Mesenchymal stem cell (in vitro differentiated cells and primary cell): ENCODE data around the gene HHEX.

Experiments used
- DNase-seq: peaks from one replicate; pipeline ENCODE4 v3.0.0-alpha.2; 2013
- H2AFZ ChIP-seq: one replicate; pipeline ENCODE4 v1.6.1; 2013; ENCODE audit warnings: low read depth, mild to moderate bottlenecking, control low read depth, inconsistent platforms, low read length, moderate library complexity
- H2AK5ac ChIP-seq: 2 replicates; pipeline ENCODE4 v1.6.1; 2013; ENCODE audit warnings: low read length, moderate library complexity, mild to moderate bottlenecking, inconsistent platforms; ENCODE audit not compliant: severe bottlenecking
- H2BK120ac ChIP-seq: one replicate; pipeline ENCODE4 v1.6.1; 2013; ENCODE audit warnings: low read depth, mild to moderate bottlenecking, inconsistent platforms, low read length, moderate library complexity
- H2BK12ac ChIP-seq, 2 experiments: one replicate each; pipeline ENCODE4 v1.6.1; 2013; ENCODE audit warnings: inconsistent platforms in 2 of 2, low read length in 2 of 2, mild to moderate bottlenecking in 2 of 2, moderate library complexity in 2 of 2, control low read depth in 1 of 2
- H2BK15ac ChIP-seq: one replicate; pipeline ENCODE4 v1.6.1; 2013; ENCODE audit warnings: mild to moderate bottlenecking, low read depth, inconsistent platforms; ENCODE audit not compliant: poor library complexity, severe bottlenecking
- H2BK5ac ChIP-seq: 2 replicates; pipeline ENCODE4 v1.6.1; 2013; ENCODE audit warnings: low read depth, mild to moderate bottlenecking, low read length, control low read depth, inconsistent platforms; ENCODE audit not compliant: poor library complexity, severe bottlenecking
- H3K14ac ChIP-seq, 2 experiments: one replicate each; pipeline ENCODE4 v1.6.1; 2013; ENCODE audit warnings: inconsistent platforms in 2 of 2, low read length in 2 of 2, control low read depth in 1 of 2, mild to moderate bottlenecking in 1 of 2, moderate library complexity in 1 of 2
- H3K18ac ChIP-seq, 2 experiments: one replicate each; pipeline ENCODE4 v1.6.1; 2013; ENCODE audit warnings: inconsistent platforms in 2 of 2, low read length in 2 of 2, control low read depth in 1 of 2, low read depth in 1 of 2, mild to moderate bottlenecking in 1 of 2
- H3K23ac ChIP-seq, 2 experiments: one replicate each; pipeline ENCODE4 v1.6.1; 2013; ENCODE audit warnings: inconsistent platforms in 2 of 2, low read length in 2 of 2, mild to moderate bottlenecking in 2 of 2, moderate library complexity in 2 of 2, control low read depth in 1 of 2
- H3K27ac ChIP-seq: 2 replicates; pipeline ENCODE4 v1.5.1; 2013; ENCODE audit warnings: mild to moderate bottlenecking, moderate library complexity, low read length, control low read depth, inconsistent platforms; ENCODE audit not compliant: poor library complexity, severe bottlenecking
- H3K27me3 ChIP-seq, 2 experiments: 2 replicates each; pipeline versions ENCODE4 v1.6.1 to v1.7.0; 2013; ENCODE audit warnings: low read length in 2 of 2, mild to moderate bottlenecking in 2 of 2, moderate library complexity in 2 of 2, control low read depth in 1 of 2, inconsistent platforms in 1 of 2; ENCODE audit not compliant: control insufficient read depth in 1 of 2, insufficient read depth in 1 of 2
- H3K36me3 ChIP-seq, 2 experiments: 2 replicates each; pipeline versions ENCODE4 v1.6.1 to v1.7.0; 2013; ENCODE audit warnings: low read length in 2 of 2, control low read depth in 1 of 2, inconsistent platforms in 1 of 2, low read depth in 1 of 2, mild to moderate bottlenecking in 1 of 2; ENCODE audit not compliant: insufficient read depth in 2 of 2, control insufficient read depth in 1 of 2
- H3K4ac ChIP-seq, 2 experiments: one replicate each; pipeline ENCODE4 v1.6.1; 2013; ENCODE audit warnings: inconsistent platforms in 2 of 2, low read length in 2 of 2, mild to moderate bottlenecking in 2 of 2, moderate library complexity in 2 of 2, control low read depth in 1 of 2, low read depth in 1 of 2
- H3K4me1 ChIP-seq: 2 replicates; pipeline ENCODE4 v1.6.1; 2013; ENCODE audit warnings: low read depth, low read length, control low read depth; ENCODE audit not compliant: control insufficient read depth, insufficient read depth
- H3K4me2 ChIP-seq: 2 replicates; pipeline ENCODE4 v1.6.1; 2013; ENCODE audit warnings: low read length, mild to moderate bottlenecking, inconsistent platforms; ENCODE audit not compliant: poor library complexity, severe bottlenecking
- H3K4me3 ChIP-seq, 2 experiments: 2 replicates each; pipeline versions ENCODE4 v1.5.1 to v1.7.0; 2013; ENCODE audit warnings: low read length in 2 of 2, mild to moderate bottlenecking in 2 of 2, control low read depth in 1 of 2, low read depth in 1 of 2; ENCODE audit not compliant: insufficient read depth in 1 of 2
- H3K79me1 ChIP-seq: replicated peaks from 2 replicates; pipeline ENCODE4 v1.6.1; 2013; ENCODE audit warnings: mild to moderate bottlenecking, control low read depth, low read length, inconsistent platforms; ENCODE audit not compliant: poor library complexity, severe bottlenecking
- H3K9ac ChIP-seq: 2 replicates; pipeline ENCODE4 v1.7.0; 2013; ENCODE audit warnings: mild to moderate bottlenecking, low read length, moderate library complexity
- H3K9me3 ChIP-seq: 2 replicates; pipeline ENCODE4 v1.7.0; 2013; ENCODE audit warnings: mild to moderate bottlenecking, low read length; ENCODE audit not compliant: control insufficient read depth
- H4K8ac ChIP-seq: one replicate; pipeline ENCODE4 v1.6.1; 2013; ENCODE audit warnings: inconsistent platforms, mild to moderate bottlenecking, low read length, moderate library complexity
- H4K91ac ChIP-seq: one replicate; pipeline ENCODE4 v1.6.1; 2013; ENCODE audit warnings: mild to moderate bottlenecking, low read length, inconsistent platforms
- WGBS: methylation state at CpG from one replicate; pipeline ENCODE4 v1.1.7; 2013; ENCODE audit warnings: mixed read lengths; 5-methylcytosine and 5-hydroxymethylcytosine counted together

The HHEX gene

DNA sequence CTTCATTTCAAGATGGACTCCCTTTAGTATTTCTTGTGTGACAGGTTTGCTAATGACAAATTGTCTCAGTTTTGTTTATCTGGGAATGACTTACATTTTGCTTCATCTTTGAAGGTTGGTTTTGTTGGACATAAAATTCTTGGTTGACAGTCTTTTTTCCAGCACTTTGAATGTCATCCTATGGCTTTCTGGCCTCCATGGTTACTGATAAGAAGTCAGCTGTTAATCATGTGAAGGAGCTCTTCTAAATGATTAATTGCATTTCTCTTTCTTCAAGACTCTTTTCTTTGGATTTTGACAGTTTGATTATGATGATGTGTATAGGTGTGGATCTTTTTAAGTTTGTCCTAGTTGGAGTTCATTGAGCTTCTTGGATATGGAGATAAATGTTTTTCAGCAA, 26.9 kb upstream of the HHEX start:
- no peak for DNase-seq
- Histone ChIP-seq H4K91ac (no peak overlapping the region), H2AFZ (no peak overlapping the region), H3K27me3 (no peaks in the 10 kb centered on the region), H3K14ac (no peak overlapping the region), H2BK12ac (no peak overlapping the region), H3K36me3 (no peaks in the 10 kb centered on the region), H2AK5ac (no peak overlapping the region), H3K9ac (no peak overlapping the region), H3K4me3 (no peak overlapping the region), H3K4me1 (no peaks in the 10 kb centered on the region), H3K23ac (no peak overlapping the region), H3K27ac (no peak overlapping the region), H3K4me2 (no peak overlapping the region), H3K79me1 (no peaks in the 10 kb centered on the region), H3K9me3 (peaks cover 12% of the 10 kb centered on the region), H3K18ac (no peak overlapping the region), H3K4ac (no peak overlapping the region), H2BK5ac (no peak overlapping the region), H4K8ac (no peak overlapping the region), H2BK15ac (no peak overlapping the region), H2BK120ac (no peak overlapping the region)

DNA sequence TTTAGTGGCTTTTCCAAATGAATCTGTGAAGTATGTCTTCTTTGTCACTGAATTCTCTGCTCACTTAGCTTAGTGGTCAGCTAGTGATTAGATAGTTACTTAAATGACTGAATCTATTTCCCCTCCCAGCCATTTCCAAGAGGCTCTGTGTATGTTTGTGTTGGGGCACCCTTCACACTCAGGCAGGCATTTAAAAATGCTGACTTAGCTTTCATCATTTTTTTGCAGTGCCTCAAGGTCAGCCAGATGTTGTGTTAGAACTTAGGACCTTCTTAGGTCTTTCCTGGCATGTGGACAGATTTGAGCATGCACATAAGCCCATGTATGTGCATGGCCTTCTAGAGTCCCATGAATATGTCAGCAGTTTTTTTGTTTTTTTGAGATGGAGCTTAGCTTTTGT, 25.4 kb upstream of the HHEX start:
- Histone ChIP-seq H3K18ac (no peak overlapping the region), H3K27me3 (no peaks in the 10 kb centered on the region), H3K4me3 (no peak overlapping the region), H3K79me1 (no peaks in the 10 kb centered on the region), H3K4me1 (no peaks in the 10 kb centered on the region), H2AFZ (no peak overlapping the region), H3K14ac (no peak overlapping the region), H4K8ac (no peak overlapping the region), H3K9ac (no peak overlapping the region), H3K4ac (no peak overlapping the region), H2BK5ac (no peak overlapping the region), H2AK5ac (no peak overlapping the region), H3K23ac (no peak overlapping the region), H2BK120ac (no peak overlapping the region), H4K91ac (no peak overlapping the region), H3K36me3 (no peaks in the 10 kb centered on the region), H3K9me3 (peaks cover 12% of the 10 kb centered on the region), H3K4me2 (no peak overlapping the region), H3K27ac (no peak overlapping the region), H2BK15ac (no peak overlapping the region), H2BK12ac (no peak overlapping the region)
- DNase-seq: no peak

DNA sequence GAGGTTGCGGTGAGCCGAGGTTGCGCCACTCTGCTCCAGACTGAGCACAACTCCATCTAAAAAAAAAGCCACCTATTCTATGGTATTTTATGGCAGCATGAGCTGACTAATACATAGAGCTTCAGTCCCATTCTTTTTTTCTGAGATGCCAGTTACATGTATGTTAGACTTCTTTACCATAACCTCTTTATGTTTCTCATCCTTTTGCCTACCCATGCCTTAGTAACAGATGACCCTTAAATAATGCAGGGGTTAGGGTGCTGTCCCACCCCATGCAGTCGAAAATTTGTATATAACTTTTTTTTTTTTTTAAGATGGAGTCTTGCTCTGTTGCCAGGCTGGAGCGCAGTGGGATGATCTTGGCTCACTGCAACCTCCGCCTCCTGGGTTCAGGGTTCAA, 22.7 kb upstream of the HHEX start:
- Histone ChIP-seq H3K14ac (no peak overlapping the region), H2AK5ac (no peak overlapping the region), H3K36me3 (no peaks in the 10 kb centered on the region), H3K4me3 (no peak overlapping the region), H4K8ac (no peak overlapping the region), H2BK120ac (no peak overlapping the region), H3K4me1 (no peaks in the 10 kb centered on the region), H3K23ac (no peak overlapping the region), H3K27ac (no peak overlapping the region), H2BK12ac (no peak overlapping the region), H3K9ac (no peak overlapping the region), H2AFZ (no peak overlapping the region), H3K4ac (no peak overlapping the region), H3K79me1 (no peaks in the 10 kb centered on the region), H2BK5ac (no peak overlapping the region), H4K91ac (no peak overlapping the region), H2BK15ac (no peak overlapping the region), H3K9me3 (peaks cover 12% of the 10 kb centered on the region), H3K4me2 (no peak overlapping the region), H3K18ac (no peak overlapping the region), H3K27me3 (no peaks in the 10 kb centered on the region)
- DNase-seq: no peak
- 98% methylated on average over 6 of the region's 6 CpGs for WGBS

DNA sequence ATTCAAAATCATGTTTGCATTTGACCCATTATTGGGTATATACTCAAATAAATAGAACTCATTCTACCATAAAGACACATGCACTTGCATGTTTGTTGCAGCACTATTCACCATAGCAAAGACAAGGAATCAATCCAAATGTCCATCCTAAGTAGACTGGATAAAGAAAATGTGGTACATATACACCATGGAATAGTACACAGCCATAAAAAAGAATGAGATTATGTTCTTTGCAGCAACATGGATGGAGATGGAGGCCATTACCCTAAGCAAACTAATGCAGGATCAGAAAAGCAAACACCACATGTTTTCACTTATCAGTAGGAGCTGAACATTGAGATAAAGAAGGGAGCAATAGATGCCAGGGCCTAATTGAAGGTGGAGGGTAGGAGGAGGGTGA, 12.0 kb upstream of the HHEX start:
- Histone ChIP-seq H3K18ac (no peak overlapping the region), H3K14ac (no peak overlapping the region), H2AK5ac (no peak overlapping the region), H2BK120ac (no peak overlapping the region), H3K27me3 (peaks cover 0 to 6% of the 10 kb centered on the region in 2 experiments), H3K36me3 (no peaks in the 10 kb centered on the region), H3K4me2 (no peak overlapping the region), H3K4me1 (no peaks in the 10 kb centered on the region), H4K91ac (no peak overlapping the region), H2BK15ac (no peak overlapping the region), H3K4me3 (no peak overlapping the region), H3K79me1 (no peaks in the 10 kb centered on the region), H2BK12ac (no peak overlapping the region), H3K4ac (no peak overlapping the region), H3K27ac (no peak overlapping the region), H3K23ac (no peak overlapping the region), H4K8ac (no peak overlapping the region), H3K9ac (no peak overlapping the region), H2BK5ac (no peak overlapping the region), H3K9me3 (no peaks in the 10 kb centered on the region), H2AFZ (no peak overlapping the region)
- no peak for DNase-seq
